ENCODE measurements around the gene OGFOD3.
"Not testable (repeated sequence)": the region's sequence is repeated elsewhere in the genome, so short reads cannot be mapped to it uniquely, and the experiment has no call there.

OGFOD3 gene

GRCh38 chr17:82416264-82416663, 2.1 kb downstream of the OGFOD3 start:
- Mint-ChIP-seq H3K27me3 (ENCODE audit: low read depth, poor library complexity) (peaks cover 7% of the 10 kb centered on the region), H3K27ac (no peak overlapping the region), H3K36me3 (ENCODE audit: low read depth) (peaks cover 29% of the 10 kb centered on the region), H3K9me3 (peaks cover 14% of the 10 kb centered on the region), H3K4me3 (no peak overlapping the region), H3K4me1 (peaks cover 21% of the 10 kb centered on the region)
- TF ChIP-seq CTCF (IDR thresholded peaks at IDR 0.05), result no peak
- no peak for DNase-seq

GRCh38 chr17:82415786-82416185, 2.6 kb downstream of the OGFOD3 start:
- Mint-ChIP-seq H3K36me3 (ENCODE audit: low read depth) (peaks cover 24% of the 10 kb centered on the region), H3K9me3 (peaks cover 9% of the 10 kb centered on the region), H3K27me3 (ENCODE audit: low read depth, poor library complexity) (peaks cover 7% of the 10 kb centered on the region), H3K4me1 (peaks cover 21% of the 10 kb centered on the region), H3K4me3 (no peak overlapping the region), H3K27ac (no peak overlapping the region)
- no peak for TF ChIP-seq CTCF (IDR thresholded peaks at IDR 0.05)
- no peak for DNase-seq

GRCh38 chr17:82415336-82415735, 3.0 kb downstream of the OGFOD3 start:
- Mint-ChIP-seq H3K27me3 (ENCODE audit: low read depth, poor library complexity) (peaks cover 7% of the 10 kb centered on the region), H3K9me3 (peaks cover 7% of the 10 kb centered on the region), H3K27ac (no peak overlapping the region), H3K36me3 (ENCODE audit: low read depth) (peaks cover 19% of the 10 kb centered on the region), H3K4me3 (no peak overlapping the region), H3K4me1 (peaks cover 21% of the 10 kb centered on the region)
- no peak for TF ChIP-seq CTCF (IDR thresholded peaks at IDR 0.05)
- no peak for DNase-seq

- Mint-ChIP-seq H3K9me3 (peaks cover 1% of the 10 kb centered on the region), H3K4me3 (no peak overlapping the region), H3K27me3 (ENCODE audit: low read depth, poor library complexity) (peaks cover 3% of the 10 kb centered on the region), H3K4me1 (peaks cover 21% of the 10 kb centered on the region), H3K27ac (no peak overlapping the region), H3K36me3 (ENCODE audit: low read depth) (peaks cover 13% of the 10 kb centered on the region)
- peak; percentile 57 for TF ChIP-seq CTCF (IDR thresholded peaks at IDR 0.05)
- DNase-seq, result peak; percentile 97
Measured at GRCh38 chr17:82414548-82415281, 3.7 kb downstream of the OGFOD3 start.

GRCh38 chr17:82412535-82413520, 5.6 kb downstream of the OGFOD3 start:
- no peak for TF ChIP-seq CTCF (IDR thresholded peaks at IDR 0.05)
- Mint-ChIP-seq H3K27ac (no peak overlapping the region), H3K4me3 (no peak overlapping the region), H3K9me3 (no peaks in the 10 kb centered on the region), H3K4me1 (peaks cover 26% of the 10 kb centered on the region), H3K27me3 (ENCODE audit: low read depth, poor library complexity) (peaks cover 3% of the 10 kb centered on the region), H3K36me3 (ENCODE audit: low read depth) (peaks cover 8% of the 10 kb centered on the region)
- DNase-seq, result no peak

GRCh38 chr17:82412081-82412480, 6.3 kb downstream of the OGFOD3 start:
- Mint-ChIP-seq H3K4me1 (peaks cover 22% of the 10 kb centered on the region), H3K36me3 (ENCODE audit: low read depth) (peaks cover 15% of the 10 kb centered on the region)
- not testable (repeated sequence) for H3K27me3 Mint-ChIP-seq (ENCODE audit: low read depth, poor library complexity); H3K4me3 Mint-ChIP-seq; H3K9me3 Mint-ChIP-seq; H3K27ac Mint-ChIP-seq; DNase-seq
